ENCODE results near the gene HOXA1. TPM values are rescaled to one million over a fixed set of nuclear protein-coding genes. Genes with fewer than 3 reads are reported as not detected.

HOXA1 gene
- total and polyA plus RNA-seq, 8 donors = 0.31 to 1.1 (median 0.55) TPM; not detected in 5

- 36 to 58% (median 47%) methylated on average over 18 of the region's 18 CpGs for WGBS, 5 donors
- peaks cover 0 to 82% (median 40%) of the 10 kb centered on the region in 4 donors for H3K4me1 ChIP-seq
- no peaks in the 10 kb centered on the region for H3K9me3 ChIP-seq
- no peak overlapping the region for H3K4me3 ChIP-seq
- intact Hi-C loops (cut with DNase I; ENCODE audit: low total_unique reads) = no loop called here
- H3K36me3 ChIP-seq = no peaks in the 10 kb centered on the region
- no peak for TF ChIP-seq EP300 (IDR thresholded peaks at IDR 0.05)
- TF ChIP-seq POLR2AphosphoS5 (IDR thresholded peaks at IDR 0.05) = no peak
- no peak for TF ChIP-seq CTCF (IDR thresholded peaks at IDR 0.05)
- TF ChIP-seq POLR2A (IDR thresholded peaks at IDR 0.05) = no peak
- DNase-seq = peak in 1 of 2 donors; percentile 64
- H3K27ac ChIP-seq = peak overlapping the region in 4 of 5 donors; percentile 45 to 99 (median 95)
- peaks cover 0 to 99% (median 56%) of the 10 kb centered on the region in 3 donors for H3K27me3 ChIP-seq
Measured at GRCh38 chr7:27133409-27134231, 37.8 kb upstream of the HOXA1 start.

GRCh38 chr7:27132978-27133377, 37.2 kb upstream of the HOXA1 start:
- TF ChIP-seq POLR2AphosphoS5 (IDR thresholded peaks at IDR 0.05) = no peak
- TF ChIP-seq CTCF (IDR thresholded peaks at IDR 0.05) = no peak
- no peak for TF ChIP-seq POLR2A (IDR thresholded peaks at IDR 0.05)
- TF ChIP-seq EP300 (IDR thresholded peaks at IDR 0.05) = no peak
- Histone ChIP-seq H3K4me3 (no peak overlapping the region), H3K4me1 (peaks cover 0 to 82% (median 41%) of the 10 kb centered on the region in 4 donors), H3K36me3 (no peaks in the 10 kb centered on the region), H3K9me3 (no peaks in the 10 kb centered on the region), H3K27ac (peak overlapping the region in 4 of 5 donors; percentile 45 to 99 (median 95)), H3K27me3 (peaks cover 0 to 96% (median 62%) of the 10 kb centered on the region in 3 donors)
- no peak for DNase-seq
- intact Hi-C loops (cut with DNase I; ENCODE audit: low total_unique reads) = no loop called here
- 41 to 68% (median 64%) methylated on average over 6 of the region's 6 CpGs for WGBS, 5 donors

GRCh38 chr7:27132214-27132613, 36.4 kb upstream of the HOXA1 start:
- peaks cover 0 to 95% (median 61%) of the 10 kb centered on the region in 3 donors for H3K27me3 ChIP-seq
- peaks cover 0 to 82% (median 43%) of the 10 kb centered on the region in 4 donors for H3K4me1 ChIP-seq
- 69 to 85% (median 78%) methylated on average over 2 of the region's 2 CpGs for whole genome bisulfite sequencing, 5 donors
- H3K9me3 ChIP-seq = no peaks in the 10 kb centered on the region
- H3K36me3 ChIP-seq = no peaks in the 10 kb centered on the region
- intact Hi-C loops (cut with DNase I; ENCODE audit: low total_unique reads) = no loop called here
- no peak for DNase-seq
- TF ChIP-seq EP300 (IDR thresholded peaks at IDR 0.05) (no peak), POLR2AphosphoS5 (IDR thresholded peaks at IDR 0.05) (no peak), POLR2A (IDR thresholded peaks at IDR 0.05) (no peak), CTCF (IDR thresholded peaks at IDR 0.05) (no peak)
- H3K4me3 ChIP-seq = no peak overlapping the region
- H3K27ac ChIP-seq = peak overlapping the region in 4 of 5 donors; percentile 45 to 99 (median 96)

- TF ChIP-seq EP300 (IDR thresholded peaks at IDR 0.05) (no peak), POLR2AphosphoS5 (IDR thresholded peaks at IDR 0.05) (no peak), CTCF (IDR thresholded peaks at IDR 0.05) (no peak)
- Histone ChIP-seq H3K27me3 (peaks cover 0 to 95% (median 54%) of the 10 kb centered on the region in 3 donors), H3K9me3 (no peaks in the 10 kb centered on the region), H3K36me3 (no peaks in the 10 kb centered on the region), H3K27ac (peak overlapping the region; percentile 81 to 99 (median 84)), H3K4me3 (peak overlapping the region; percentile 58 to 70 (median 68)), H3K4me1 (peaks cover 0 to 83% (median 41%) of the 10 kb centered on the region in 4 donors)
- intact Hi-C loops (cut with DNase I; ENCODE audit: low total_unique reads) = no loop called here
- DNase-seq = no peak
- 44 to 55% (median 49%) methylated on average over 12 of the region's 12 CpGs for WGBS, 5 donors
Measured at GRCh38 chr7:27131390-27131819, 35.6 kb upstream of the HOXA1 start.

Data from stomach (tissue), 9 donors.